ENCODE results near the gene IFIT3.
"Not testable (repeated sequence)": the region's sequence is repeated elsewhere in the genome, so short reads cannot be mapped to it uniquely, and the experiment has no call there.

IFIT3 gene

GRCh38 chr10:89304446-89304845 lies 23.4 kb upstream of the IFIT3 start:
- DNase-seq: no peak

GRCh38 chr10:89304925-89305324 lies 22.9 kb upstream of the IFIT3 start:
- DNase-seq: no peak

DNA sequence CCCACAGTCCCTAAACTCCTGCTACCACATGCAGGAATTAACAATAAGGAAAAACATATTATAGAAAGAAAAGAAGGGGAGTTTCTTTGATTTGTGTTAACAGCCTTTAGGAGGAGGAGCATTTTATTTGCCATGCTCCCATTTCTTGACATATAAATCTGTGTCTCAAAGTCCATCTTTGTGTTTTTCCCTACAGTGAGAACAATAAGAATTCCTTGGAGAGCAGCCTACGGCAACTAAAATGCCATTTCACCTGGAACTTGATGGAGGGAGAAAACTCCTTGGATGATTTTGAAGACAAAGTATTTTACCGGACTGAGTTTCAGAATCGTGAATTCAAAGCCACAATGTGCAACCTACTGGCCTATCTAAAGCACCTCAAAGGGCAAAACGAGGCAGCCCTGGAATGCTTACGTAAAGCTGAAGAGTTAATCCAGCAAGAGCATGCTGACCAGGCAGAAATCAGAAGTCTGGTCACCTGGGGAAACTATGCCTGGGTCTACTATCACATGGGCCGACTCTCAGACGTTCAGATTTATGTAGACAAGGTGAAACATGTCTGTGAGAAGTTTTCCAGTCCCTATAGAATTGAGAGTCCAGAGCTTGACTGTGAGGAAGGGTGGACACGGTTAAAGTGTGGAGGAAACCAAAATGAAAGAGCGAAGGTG lies 21.9 kb upstream of the IFIT3 start:
- DNase-seq: no peak

- DNase-seq: no peak
Measured at GRCh38 chr10:89306434-89307268, 21.1 kb upstream of the IFIT3 start.

GRCh38 chr10:89307269-89307577 lies 20.6 kb upstream of the IFIT3 start:
- no peak for DNase-seq

- DNase-seq: no peak
Measured at GRCh38 chr10:89308266-89308665, 19.5 kb upstream of the IFIT3 start.

DNA sequence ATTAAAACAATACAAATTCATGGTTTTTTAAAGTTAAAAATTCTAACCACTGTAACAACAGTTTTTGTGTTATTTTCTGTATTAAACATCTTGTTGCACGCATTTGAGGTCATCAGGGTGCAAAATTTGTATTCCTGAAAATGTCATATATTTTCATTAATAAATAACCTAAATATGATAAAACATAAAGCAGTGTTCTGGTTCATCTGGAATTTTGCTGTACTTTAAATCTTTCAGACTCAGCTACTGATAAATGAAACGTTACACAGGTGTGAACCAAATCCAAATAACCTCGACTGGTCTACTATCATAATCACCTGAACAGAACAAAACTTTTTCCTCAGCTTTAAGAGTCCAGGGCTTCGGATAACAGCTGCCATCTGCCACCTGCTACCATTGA lies 19.1 kb upstream of the IFIT3 start:
- no peak for DNase-seq

- DNase-seq: no peak
Measured at GRCh38 chr10:89309156-89310055, 18.4 kb upstream of the IFIT3 start.

GRCh38 chr10:89310056-89310893 lies 17.5 kb upstream of the IFIT3 start:
- no peak for DNase-seq

DNA sequence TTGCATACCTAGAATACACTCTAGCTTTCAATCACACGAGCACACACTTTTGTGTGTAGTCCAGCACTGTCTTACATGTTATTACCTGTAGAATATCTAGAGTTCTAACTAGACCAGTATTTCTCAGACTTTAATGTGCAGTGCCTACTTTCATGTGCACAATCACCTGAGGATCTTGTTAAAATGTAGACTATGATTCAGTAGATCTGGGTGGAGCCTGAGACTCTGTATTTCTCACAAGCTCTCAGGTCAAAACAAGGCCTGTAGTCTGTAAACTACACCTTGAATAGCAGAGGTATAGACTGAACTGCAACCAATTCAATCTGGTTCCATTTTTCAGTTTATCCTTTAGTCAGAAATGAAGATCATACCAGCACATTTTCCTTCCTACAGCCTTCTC lies 14.8 kb upstream of the IFIT3 start:
- no peak for DNase-seq

DNA sequence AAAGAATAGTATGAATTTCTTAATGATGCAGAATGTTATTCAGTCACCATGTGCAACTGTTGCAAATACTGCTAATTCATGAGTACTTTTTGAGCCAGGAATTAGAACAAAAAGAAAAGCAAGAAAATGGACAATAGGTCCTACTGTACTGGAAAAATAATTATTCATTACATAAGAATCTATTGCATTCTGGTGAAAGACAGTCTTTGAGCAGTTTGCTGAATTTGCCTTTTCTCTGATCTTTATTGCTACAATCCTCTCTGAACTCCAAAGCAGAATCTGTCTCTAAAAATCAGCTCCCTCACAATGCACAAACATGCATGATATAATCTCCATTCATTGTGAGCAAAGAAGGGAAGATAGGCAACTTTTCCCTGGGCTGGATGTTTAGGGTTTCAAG lies 13.1 kb upstream of the IFIT3 start:
- no peak for DNase-seq

GRCh38 chr10:89318047-89318446 lies 9.8 kb upstream of the IFIT3 start:
- not testable (repeated sequence) for DNase-seq

- not testable (repeated sequence) for DNase-seq
Measured at GRCh38 chr10:89325081-89325480, 2.7 kb upstream of the IFIT3 start.

- DNase-seq: not testable (repeated sequence)
Measured at GRCh38 chr10:89325856-89326255, 1.9 kb upstream of the IFIT3 start.

DNA sequence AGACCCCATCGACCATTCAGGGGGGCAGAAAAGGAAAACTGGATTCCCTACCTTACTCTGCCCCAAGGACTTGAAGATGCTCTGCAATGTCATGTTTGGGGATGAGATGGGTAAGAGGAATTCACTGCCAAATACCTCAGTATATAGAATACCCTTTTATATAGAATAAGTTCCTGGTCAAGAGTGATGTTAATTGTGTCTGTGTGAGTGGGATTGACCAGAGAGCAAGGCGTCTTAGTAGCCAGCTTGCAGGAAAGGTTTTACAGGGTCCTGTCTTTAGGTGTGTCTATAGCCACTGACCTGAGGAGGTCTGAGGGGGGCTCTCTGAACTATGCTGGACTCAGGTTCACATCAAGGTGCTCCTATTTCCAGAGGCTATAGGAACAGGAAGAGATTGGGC lies 1.4 kb downstream of the IFIT3 start:
- DNase-seq: no peak

DNA sequence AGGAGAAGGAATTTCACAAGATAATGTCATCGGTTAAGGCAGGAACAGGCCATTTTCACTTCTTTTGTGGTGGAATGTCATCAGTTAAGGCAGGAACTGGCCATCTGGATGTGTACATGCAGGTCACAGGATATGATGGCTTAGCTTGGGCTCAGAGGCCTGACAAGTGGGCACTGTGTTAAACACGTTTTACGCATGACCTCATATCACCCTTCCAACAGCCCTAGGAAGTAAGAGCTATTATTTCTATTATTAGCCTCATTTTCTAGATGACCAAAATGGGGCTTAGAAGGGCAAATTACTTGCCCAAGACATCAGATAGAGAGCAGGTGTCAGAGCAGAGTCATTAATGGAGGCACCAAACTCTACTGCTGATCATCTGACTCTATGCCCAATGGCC lies 2.2 kb downstream of the IFIT3 start:
- DNase-seq: not testable (repeated sequence)

- DNase-seq: no peak
Measured at GRCh38 chr10:89330537-89331212, 2.9 kb downstream of the IFIT3 start.

DNA sequence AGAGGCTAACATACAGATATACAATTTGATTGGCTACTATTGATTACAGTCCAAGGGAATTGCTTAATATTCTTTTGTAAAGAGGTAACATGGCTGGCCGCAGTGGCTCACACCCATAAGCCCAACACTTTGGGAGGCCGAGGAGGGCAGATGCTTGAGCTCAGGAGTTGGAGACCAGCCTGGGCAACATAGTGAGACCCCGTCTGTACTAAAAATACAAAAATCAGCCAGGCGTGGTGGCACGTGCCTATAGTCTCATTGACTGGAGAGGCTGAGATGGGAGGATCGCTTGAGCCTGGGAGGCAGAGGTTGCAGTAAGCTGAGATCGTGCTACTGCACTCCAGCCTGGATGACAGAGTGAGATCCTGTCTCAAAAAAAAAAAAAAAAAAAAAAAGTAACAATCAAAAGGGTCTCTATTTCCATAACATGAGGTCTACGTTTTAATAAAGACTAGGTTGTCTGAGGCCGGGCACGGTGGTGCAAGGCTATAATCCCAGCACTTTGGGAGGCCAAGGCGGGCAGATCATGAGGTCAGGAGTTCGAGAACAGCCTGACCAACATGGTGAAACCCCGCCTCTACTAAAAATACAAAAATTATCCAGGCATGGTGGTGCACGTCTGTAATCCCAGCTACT lies 3.8 kb downstream of the IFIT3 start:
- DNase-seq: not testable (repeated sequence)

- peak; percentile 81 for DNase-seq
Measured at GRCh38 chr10:89332123-89332633, 4.4 kb downstream of the IFIT3 start.

DNA sequence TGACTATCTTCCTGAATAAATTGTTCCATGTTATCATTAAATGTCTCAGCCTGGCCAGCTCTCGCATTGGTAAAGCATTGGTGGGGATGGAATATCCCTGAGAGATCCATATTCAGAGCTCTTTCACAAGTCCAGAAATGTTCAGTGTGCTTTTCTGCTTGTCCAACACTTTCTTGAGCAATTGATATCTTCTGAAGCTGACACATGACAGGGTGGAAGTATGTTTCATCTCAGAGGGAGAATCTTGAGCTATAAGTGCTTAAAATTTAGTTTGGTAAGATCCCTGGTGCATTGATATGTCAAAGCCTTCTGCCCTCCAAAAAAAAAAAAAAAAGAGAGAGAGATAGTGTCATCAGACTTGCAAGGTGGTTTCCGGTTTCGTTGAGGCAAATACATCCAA lies 7.4 kb downstream of the IFIT3 start:
- DNase-seq: no peak

DNA sequence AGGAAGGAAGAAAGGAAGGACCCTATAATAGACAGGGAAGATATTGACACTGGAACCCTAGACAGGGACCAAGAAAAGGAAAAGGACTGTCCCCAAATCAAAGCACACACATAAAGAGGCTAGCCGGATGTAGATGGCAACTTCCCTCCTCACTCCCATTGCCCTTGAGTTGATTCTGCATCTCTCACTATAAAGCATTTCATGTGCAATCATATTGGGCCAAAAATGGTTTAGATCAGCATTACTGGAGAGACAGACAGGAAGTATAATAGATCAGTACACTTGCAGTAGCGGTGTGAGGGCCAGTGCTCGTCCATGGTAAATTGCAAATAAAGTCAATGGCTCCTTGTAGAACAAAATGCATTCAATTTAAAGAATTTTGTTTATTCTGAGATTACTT lies 8.4 kb downstream of the IFIT3 start:
- no peak for DNase-seq
